Sciatic nerve (tissue), 1 donor: ENCODE measurements around the gene HPF1. TPM values are rescaled to one million over a fixed set of nuclear protein-coding genes. Genes with fewer than 3 reads are reported as not detected.

Experiments used
- total RNA-seq: library from RNA; stranded (reverse); fragmentation: NEBNext Ultra II Directional; extraction: Animal tissue kit (Norgen Biotek cat#: 25700); gene quantifications from one replicate; pipeline ENCODE4 v1.2.1, GENCODE V29; 2021
- donor health status: DM: no; HTN: no; CAD: no.

The HPF1 gene
- total RNA-seq, 1 donor from 2014 or later = 31.3 TPM

Other genes starting within 250 kb of the HPF1 start
- gene NEK1, start 145.4 kb downstream of the HPF1 start, total RNA-seq = 128 TPM
- 52.6 TPM for gene CLCN3, start 137.4 kb downstream of the HPF1 start, total RNA-seq